SK-N-SH (cell line): ENCODE data around the gene KIF5C.

Source experiments
- GABPA ChIP-seq: IDR thresholded peaks from 2 replicates; pipeline ENCODE4 v1.4.0; 2012; ENCODE audit warnings: low read depth, mild to moderate bottlenecking
- JUND ChIP-seq: IDR thresholded peaks from 2 replicates; pipeline ENCODE4 v1.4.0; 2012
- MXI1 ChIP-seq: IDR thresholded peaks from 2 replicates; pipeline ENCODE4 v1.6.1; 2012; ENCODE audit warnings: mild to moderate bottlenecking, low read depth, low read length, improper control_type of control experiment
- RAD21 ChIP-seq: IDR thresholded peaks from 2 replicates; pipeline ENCODE4 v1.6.1; 2012; ENCODE audit warnings: mild to moderate bottlenecking, low read length
- SMC3 ChIP-seq: IDR thresholded peaks from 2 replicates; pipeline ENCODE4 v1.6.1; 2012; ENCODE audit warnings: low read depth, low read length, improper control_type of control experiment
- TAF1 ChIP-seq: IDR thresholded peaks from 2 replicates; pipeline ENCODE4 v1.6.1; 2012; ENCODE audit warnings: low read depth, mild to moderate bottlenecking, low read length, moderate library complexity, borderline replicate concordance
- TCF12 ChIP-seq: IDR thresholded peaks from 2 replicates; pipeline ENCODE4 v1.4.0; 2012
- TF ChIP-seq, protein P1 (sequence below): fragments of 200-600 bp; sonication (generic); IDR thresholded peaks from 2 replicates; pipeline ENCODE4 v1.6.1; 2017; ENCODE audit warnings: antibody characterized with exemption, mild to moderate bottlenecking, moderate library complexity

DNA sequence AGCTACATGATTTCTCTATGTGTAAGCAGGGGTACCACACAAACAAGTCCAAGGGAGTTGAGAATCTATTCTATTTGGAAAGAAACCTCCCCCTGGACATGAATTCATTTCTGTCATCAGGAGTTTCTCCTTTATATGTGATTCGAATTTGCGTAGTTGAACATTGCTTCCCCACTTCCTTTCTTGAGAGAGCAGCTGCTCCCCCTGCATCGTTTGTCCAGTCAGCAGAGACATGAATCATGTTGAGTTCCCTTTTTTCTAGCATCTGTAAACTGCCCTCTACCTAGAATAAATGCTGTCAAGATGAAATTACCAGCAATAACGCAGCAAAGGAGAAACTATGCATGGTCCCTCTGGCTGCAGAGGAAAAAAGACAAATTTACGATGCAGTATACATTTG, 73.8 kb downstream of the KIF5C start:
- no peak for TF ChIP-seq TAF1
- TF ChIP-seq, protein P1, sequence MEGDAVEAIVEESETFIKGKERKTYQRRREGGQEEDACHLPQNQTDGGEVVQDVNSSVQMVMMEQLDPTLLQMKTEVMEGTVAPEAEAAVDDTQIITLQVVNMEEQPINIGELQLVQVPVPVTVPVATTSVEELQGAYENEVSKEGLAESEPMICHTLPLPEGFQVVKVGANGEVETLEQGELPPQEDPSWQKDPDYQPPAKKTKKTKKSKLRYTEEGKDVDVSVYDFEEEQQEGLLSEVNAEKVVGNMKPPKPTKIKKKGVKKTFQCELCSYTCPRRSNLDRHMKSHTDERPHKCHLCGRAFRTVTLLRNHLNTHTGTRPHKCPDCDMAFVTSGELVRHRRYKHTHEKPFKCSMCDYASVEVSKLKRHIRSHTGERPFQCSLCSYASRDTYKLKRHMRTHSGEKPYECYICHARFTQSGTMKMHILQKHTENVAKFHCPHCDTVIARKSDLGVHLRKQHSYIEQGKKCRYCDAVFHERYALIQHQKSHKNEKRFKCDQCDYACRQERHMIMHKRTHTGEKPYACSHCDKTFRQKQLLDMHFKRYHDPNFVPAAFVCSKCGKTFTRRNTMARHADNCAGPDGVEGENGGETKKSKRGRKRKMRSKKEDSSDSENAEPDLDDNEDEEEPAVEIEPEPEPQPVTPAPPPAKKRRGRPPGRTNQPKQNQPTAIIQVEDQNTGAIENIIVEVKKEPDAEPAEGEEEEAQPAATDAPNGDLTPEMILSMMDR = no peak
- no peak for TF ChIP-seq RAD21
- TF ChIP-seq GABPA = no peak
- TF ChIP-seq SMC3 = no peak
- TF ChIP-seq TCF12 = no peak
- TF ChIP-seq JUND = no peak
- TF ChIP-seq MXI1 = no peak
